Activated effector memory CD4-positive, alpha-beta T cell treated with Interleukin-2 at 50 U/mL for 16 hours (primary cell): Measurements from ENCODE around the gene FBLIM1.

ENCODE experiments used
- DNase-seq: peaks from one replicate; pipeline ENCODE4 v3.0.0-alpha.2; 2020

Gene FBLIM1

DNA sequence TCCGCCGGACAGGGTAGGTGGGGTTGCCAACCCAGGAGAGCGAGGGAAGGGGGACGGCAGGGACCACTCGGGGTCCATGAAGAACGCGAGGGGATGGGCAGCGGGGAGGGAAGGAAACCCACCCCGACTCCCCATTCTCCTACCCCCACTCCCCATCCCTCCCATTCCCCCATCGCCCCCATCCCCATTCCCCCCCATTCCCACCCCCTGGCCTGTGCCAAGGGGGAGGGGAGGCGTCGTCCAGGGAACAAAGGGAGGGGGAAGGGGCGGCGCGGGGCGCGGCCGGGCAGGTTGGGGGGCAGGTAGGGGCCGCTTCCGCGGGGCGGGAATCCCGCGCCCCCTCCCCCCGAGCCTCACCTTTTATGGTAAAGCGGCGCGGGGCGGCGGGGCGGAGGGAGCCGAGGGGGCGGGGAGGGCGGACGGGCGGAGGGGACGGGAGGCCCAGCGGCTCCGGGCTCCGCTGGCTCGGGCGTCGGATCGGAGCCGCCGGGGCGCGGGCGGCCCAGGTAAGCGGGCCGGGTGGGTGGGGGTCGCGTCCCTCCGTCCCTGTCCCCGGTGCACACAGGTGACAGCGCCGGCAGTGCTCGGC lies at the start of gene FBLIM1:
Gene FBLIM1 (plus strand): TSS at position 453 of the 589 bp plus-strand sequence. CDS start 6,189 bp downstream, outside the sequence.
- no peak for DNase-seq

DNA sequence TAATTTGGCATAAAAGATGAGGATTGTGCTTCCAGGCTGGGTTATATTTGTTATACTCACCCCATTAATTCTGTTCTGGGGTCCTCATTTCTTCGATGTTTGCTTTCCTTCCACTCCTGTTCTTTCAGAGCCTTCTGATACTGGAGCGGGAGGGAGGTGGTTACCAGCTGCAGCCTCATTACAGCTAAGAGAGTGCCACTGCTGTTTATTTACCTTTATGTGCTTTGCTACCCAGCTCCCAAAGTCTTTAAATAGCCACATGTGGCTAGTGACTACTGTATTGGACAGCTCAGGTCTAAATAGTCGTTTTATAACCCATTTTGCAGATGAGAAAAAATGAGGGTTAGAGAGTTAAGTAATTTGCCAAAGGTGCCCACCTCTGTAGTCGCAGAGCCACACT lies 49.4 kb upstream of the FBLIM1 start:
- DNase-seq: no peak

- DNase-seq: no peak
These were observed 46.4 kb upstream of the FBLIM1 start for GRCh38 chr1:15712168-15712567.

GRCh38 chr1:15714406-15715136 lies 44.0 kb upstream of the FBLIM1 start:
- no peak for DNase-seq

DNA sequence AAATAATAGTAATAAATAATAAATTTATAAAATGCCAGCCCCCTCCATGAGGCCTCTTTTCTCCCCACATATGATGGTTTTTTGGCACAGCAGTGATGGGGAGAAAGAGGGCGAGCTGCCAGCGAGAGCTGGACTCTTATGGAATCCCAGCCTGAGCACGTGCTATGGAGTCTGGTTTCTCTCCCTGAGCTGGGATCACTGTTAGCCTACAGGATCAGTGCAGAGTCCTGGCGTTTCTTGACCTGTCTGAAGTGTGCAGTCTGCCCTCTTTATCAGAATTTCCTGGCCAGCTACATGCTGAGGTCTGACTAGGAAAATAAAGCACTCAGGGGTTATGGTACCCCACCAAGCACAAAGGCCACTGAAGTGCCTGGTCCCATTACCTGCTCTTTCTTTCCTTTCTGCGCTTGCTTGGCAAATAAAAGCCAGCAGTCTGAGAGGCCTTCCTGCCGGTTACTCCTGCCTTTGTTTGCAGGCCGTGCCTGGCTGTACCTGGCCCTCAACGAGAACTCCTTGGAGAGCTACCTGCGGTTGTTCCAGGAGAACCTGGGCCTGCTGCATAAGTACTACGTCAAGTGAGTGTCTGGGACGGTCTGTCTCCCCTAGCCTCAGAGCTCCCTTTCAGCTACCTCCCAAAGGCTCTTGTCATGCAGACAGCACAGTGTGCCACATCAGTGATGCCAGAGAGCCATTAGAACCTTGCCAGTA lies 41.0 kb upstream of the FBLIM1 start:
- DNase-seq: no peak

GRCh38 chr1:15718199-15718601 lies 40.4 kb upstream of the FBLIM1 start:
- no peak for DNase-seq

GRCh38 chr1:15719381-15720120 lies 39.0 kb upstream of the FBLIM1 start:
- DNase-seq: no peak

GRCh38 chr1:15720861-15721260 lies 37.7 kb upstream of the FBLIM1 start:
- DNase-seq: no peak

GRCh38 chr1:15722411-15722810 lies 36.2 kb upstream of the FBLIM1 start:
- no peak for DNase-seq

DNA sequence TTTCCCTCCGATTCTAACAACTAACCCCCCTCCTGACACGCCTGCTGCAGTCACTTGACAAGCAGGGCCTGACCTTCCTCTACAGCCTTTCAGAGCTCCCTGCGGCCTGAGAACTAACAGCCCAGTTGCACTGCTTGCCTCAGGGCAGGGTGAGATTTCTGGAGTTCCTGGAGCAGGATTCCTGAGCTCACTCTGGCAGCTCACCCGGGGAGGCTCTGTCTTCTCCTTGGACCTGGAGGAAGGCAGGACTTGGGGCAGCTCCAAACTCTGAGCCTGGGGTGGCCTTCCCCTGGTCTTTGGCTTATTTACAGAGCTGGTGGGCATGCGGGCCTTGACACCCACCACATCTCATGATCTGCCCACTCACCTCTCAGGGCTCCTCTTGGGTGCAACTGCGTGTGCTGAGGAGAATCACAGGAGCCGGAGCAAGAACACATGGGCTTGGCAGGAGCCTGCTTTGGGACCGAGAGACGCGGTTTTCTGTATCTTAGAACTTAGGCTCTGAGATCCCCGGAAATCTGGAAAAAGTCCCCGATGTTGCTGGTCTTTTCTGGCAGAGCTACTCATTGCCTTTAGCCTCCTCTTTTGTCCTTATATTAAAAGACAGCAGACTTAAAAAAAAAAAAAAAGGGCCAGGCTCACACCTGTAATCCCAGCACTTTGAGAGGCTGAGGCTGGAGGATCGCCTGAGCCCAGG lies 35.6 kb upstream of the FBLIM1 start:
- DNase-seq: no peak

- no peak for DNase-seq
These were observed 34.9 kb upstream of the FBLIM1 start for GRCh38 chr1:15723631-15724246.

- no peak for DNase-seq
These were observed 33.4 kb upstream of the FBLIM1 start for GRCh38 chr1:15724949-15725880.

DNA sequence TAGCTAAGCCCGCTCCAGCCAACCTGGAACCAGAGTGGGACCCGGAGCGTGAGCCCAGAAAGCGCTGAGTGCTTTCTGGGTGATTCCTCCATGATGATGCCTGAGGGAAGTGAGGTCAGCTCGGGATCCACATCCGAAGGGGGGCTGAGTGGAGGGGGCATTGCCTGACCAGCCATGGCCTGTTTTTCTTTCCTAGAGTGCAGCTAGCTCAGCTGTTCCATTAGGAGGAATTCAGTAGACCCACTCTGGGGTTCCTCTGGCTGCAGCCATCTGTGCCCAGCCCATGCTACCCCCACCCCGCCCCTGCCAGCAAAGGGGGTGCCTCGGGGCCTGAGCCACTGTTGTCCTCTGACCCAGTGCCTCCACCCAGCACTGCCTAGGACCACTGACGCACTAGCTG lies 32.1 kb upstream of the FBLIM1 start:
- DNase-seq: no peak

GRCh38 chr1:15727021-15727420 lies 31.6 kb upstream of the FBLIM1 start:
- no peak for DNase-seq

DNA sequence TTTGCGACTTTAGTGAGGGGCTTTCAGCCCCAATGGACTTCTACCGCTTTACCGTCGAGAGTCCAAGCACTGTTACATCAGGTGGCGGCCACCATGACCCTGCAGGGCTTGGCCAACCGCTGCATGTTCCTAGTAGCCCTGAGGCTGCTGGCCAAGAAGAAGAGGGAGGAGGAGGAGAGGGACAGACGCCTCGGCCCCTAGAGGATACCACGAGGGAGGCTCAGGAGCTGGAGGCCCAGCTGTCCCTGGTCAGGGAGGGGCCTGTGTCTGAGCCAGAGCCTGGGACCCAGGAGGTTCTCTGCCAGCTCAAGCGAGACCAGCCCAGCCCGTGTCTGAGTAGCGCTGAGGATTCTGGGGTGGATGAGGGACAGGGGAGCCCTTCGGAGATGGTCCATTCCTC lies 31.2 kb upstream of the FBLIM1 start:
- DNase-seq: no peak

GRCh38 chr1:15727866-15728534 lies 30.6 kb upstream of the FBLIM1 start:
- DNase-seq: no peak

DNA sequence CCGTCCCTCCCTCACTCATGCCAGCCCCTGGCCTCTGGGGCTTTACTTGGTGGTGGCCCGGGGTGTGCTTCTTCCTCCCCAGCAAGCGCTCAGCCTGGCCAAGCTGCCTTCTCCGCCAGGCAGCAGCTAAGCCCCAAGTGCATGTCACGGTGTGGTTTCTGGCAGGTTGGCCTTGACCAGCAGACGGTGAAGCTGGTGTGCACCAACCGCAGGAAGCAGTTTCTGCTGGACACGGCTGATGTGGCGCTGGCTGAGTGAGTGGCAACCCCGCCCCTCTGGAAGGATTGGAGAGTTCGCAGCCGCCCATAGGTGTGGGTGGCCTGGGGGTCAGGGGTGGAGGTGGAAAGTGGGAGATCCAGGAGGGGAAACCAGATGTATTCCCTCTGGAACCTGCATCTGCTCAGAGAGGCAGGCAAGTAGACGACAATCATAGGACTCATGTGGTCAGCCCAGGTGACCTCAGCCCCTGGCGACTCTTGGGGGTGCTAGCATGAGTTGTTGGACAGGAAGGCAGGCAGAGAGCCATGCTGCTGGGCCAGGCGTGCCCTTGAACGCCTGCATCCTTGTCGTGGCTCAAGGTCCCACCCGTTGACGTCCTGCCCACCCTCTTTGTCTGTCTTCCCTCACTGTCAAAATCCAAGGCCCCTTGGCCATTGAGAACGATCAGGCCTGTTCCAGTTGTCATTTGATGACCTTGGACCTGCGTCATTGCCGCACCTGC lies 29.5 kb upstream of the FBLIM1 start:
- no peak for DNase-seq

- no peak for DNase-seq
These were observed 28.2 kb upstream of the FBLIM1 start for GRCh38 chr1:15730423-15730822.

DNA sequence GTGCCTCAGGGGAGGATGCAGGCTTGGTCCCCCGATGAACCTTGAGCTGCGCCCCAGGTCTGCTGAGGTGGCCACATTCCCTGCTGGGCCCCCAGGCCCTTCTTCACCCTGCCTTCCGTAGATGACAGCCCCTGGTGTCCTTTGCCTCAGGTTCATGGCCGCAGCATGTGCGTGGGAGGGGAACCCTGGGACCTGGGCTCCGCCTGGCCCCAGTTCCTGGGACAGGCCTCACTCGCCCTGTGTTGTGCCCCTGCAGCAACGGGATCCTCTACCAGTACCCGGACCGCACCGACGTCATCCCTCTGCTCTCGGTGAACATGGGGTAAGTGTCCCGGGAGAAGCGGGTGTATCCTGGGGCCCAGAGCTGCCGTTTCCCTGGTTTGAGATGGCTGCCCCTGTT lies 27.7 kb upstream of the FBLIM1 start:
- DNase-seq: no peak
